IMR-90 (cell line): ENCODE measurements around the gene FARS2. TPM values are rescaled to one million over a fixed set of nuclear protein-coding genes. Genes with fewer than 3 reads are reported as not detected.

Experiments used
- ATAC-seq: fragments of 200-7000 bp; cut with Tn5 transposase; 2 replicates; pipeline ENCODE4 v1.9.1; 2020; ENCODE audit warnings: low read depth, mild to moderate bottlenecking, moderate library complexity
- BruUV-seq: library from RNA; stranded (reverse); fragments of 400-500 nt; replicated peaks from 2 replicates; lab custom pipeline; 2021; lab: Mats Ljungman, UMichigan
- CTCF ChIA-PET: fragments of 300-600 bp; formaldehyde crosslinking; extraction: SDS; loops from one replicate; lab custom pipeline; 2021; ENCODE audit warnings: antibody characterized with exemption; lab: Yijun Ruan, JAX
- POLR2A ChIA-PET: fragments of 300-600 bp; sonication (Branson Sonifier 250); formaldehyde crosslinking; loops from one replicate; lab custom pipeline; 2022; ENCODE audit warnings: antibody characterized with exemption; ENCODE audit not compliant: unreplicated experiment; lab: Charles Lee
- DNase-seq: peaks from one replicate; pipeline ENCODE4 v3.0.0; 2013
- H2AFZ ChIP-seq: replicated peaks from 2 replicates; pipeline ENCODE3; 2013; ENCODE audit warnings: low read length, mild to moderate bottlenecking; ENCODE audit not compliant: poor library complexity
- H2AK5ac ChIP-seq: 2 replicates; pipeline ENCODE4 v1.6.1; 2013; ENCODE audit warnings: low read depth, low read length, inconsistent platforms
- H2AK9ac ChIP-seq: replicated peaks from 2 replicates; pipeline ENCODE3; 2013; ENCODE audit warnings: mild to moderate bottlenecking, low read depth, low read length, moderate library complexity; ENCODE audit not compliant: poor library complexity
- H2BK120ac ChIP-seq: 2 replicates; pipeline ENCODE4 v1.6.1; 2013; ENCODE audit warnings: low read depth, low read length, inconsistent platforms
- H2BK15ac ChIP-seq: 3 replicates; pipeline ENCODE4 v1.6.1; 2013; ENCODE audit warnings: low read depth, low read length, inconsistent platforms
- H2BK20ac ChIP-seq: 2 replicates; pipeline ENCODE4 v1.6.1; 2013; ENCODE audit warnings: low read depth, mild to moderate bottlenecking, inconsistent platforms, low read length, moderate library complexity
- H2BK5ac ChIP-seq: 2 replicates; pipeline ENCODE4 v1.6.1; 2013; ENCODE audit warnings: mild to moderate bottlenecking, low read depth, low read length, inconsistent platforms; ENCODE audit not compliant: poor library complexity, severe bottlenecking
- H3K14ac ChIP-seq: replicated peaks from 2 replicates; pipeline ENCODE4 v1.6.1; 2013; ENCODE audit warnings: low read depth, low read length, inconsistent platforms
- H3K18ac ChIP-seq: 2 replicates; pipeline ENCODE4 v1.6.1; 2013; ENCODE audit warnings: low read depth, low read length, control low read depth
- H3K23ac ChIP-seq: 2 replicates; pipeline ENCODE4 v1.6.1; 2013; ENCODE audit warnings: low read depth, low read length, inconsistent platforms
- H3K27ac ChIP-seq: 2 replicates; pipeline ENCODE4 v1.5.1; 2013; ENCODE audit warnings: mild to moderate bottlenecking, control low read depth, low read length; ENCODE audit not compliant: insufficient read depth
- H3K27me3 ChIP-seq: 2 replicates; pipeline ENCODE4 v1.6.1; 2013; ENCODE audit warnings: low read length; ENCODE audit not compliant: control insufficient read depth, insufficient read depth
- H3K36me3 ChIP-seq: 2 replicates; pipeline ENCODE4 v1.6.1; 2013; ENCODE audit warnings: low read length, mixed read lengths; ENCODE audit not compliant: control insufficient read depth, insufficient read depth
- H3K4ac ChIP-seq: 2 replicates; pipeline ENCODE4 v1.6.1; 2013; ENCODE audit warnings: low read depth, low read length, inconsistent platforms
- H3K4me1 ChIP-seq: 2 replicates; pipeline ENCODE4 v1.6.1; 2013; ENCODE audit warnings: low read length, mixed read lengths; ENCODE audit not compliant: control insufficient read depth, insufficient read depth
- H3K4me2 ChIP-seq: 2 replicates; pipeline ENCODE4 v1.6.1; 2013; ENCODE audit warnings: low read depth, mild to moderate bottlenecking, control low read depth, low read length, moderate library complexity
- H3K4me3 ChIP-seq: 2 replicates; pipeline ENCODE4 v1.5.1; 2013; ENCODE audit warnings: low read depth, mild to moderate bottlenecking, control low read depth, low read length, moderate library complexity; ENCODE audit not compliant: insufficient read depth
- H3K56ac ChIP-seq: 2 replicates; pipeline ENCODE4 v1.6.1; 2013; ENCODE audit warnings: low read length, inconsistent platforms; ENCODE audit not compliant: insufficient read depth; ENCODE audit errors: extremely low read depth
- H3K79me1 ChIP-seq, 2 experiments: 2 replicates each; pipeline ENCODE4 v1.6.1; 2013; ENCODE audit warnings: low read length in 2 of 2, inconsistent platforms in 1 of 2, low read depth in 1 of 2
- H3K9ac ChIP-seq: 2 replicates; pipeline ENCODE4 v1.6.1; 2013; ENCODE audit warnings: low read depth, low read length, control low read depth
- H3K9me1 ChIP-seq: 2 replicates; pipeline ENCODE4 v1.6.1; 2013; ENCODE audit warnings: low read length, inconsistent platforms; ENCODE audit not compliant: insufficient read depth
- H3K9me3 ChIP-seq: 2 replicates; pipeline ENCODE4 v1.6.1; 2013; ENCODE audit warnings: low read length; ENCODE audit not compliant: control insufficient read depth, insufficient read depth
- H4K20me1 ChIP-seq: 2 replicates; pipeline ENCODE4 v1.6.1; 2013; ENCODE audit warnings: low read length, inconsistent platforms; ENCODE audit not compliant: insufficient read depth
- H4K5ac ChIP-seq: 2 replicates; pipeline ENCODE4 v1.6.1; 2013; ENCODE audit warnings: mild to moderate bottlenecking, low read depth, low read length, control low read depth
- H4K8ac ChIP-seq, 2 experiments: 2 replicates each; pipeline ENCODE4 v1.6.1; 2013; ENCODE audit warnings: low read depth in 2 of 2, low read length in 2 of 2, control low read depth in 1 of 2, inconsistent platforms in 1 of 2
- H4K91ac ChIP-seq: 2 replicates; pipeline ENCODE4 v1.6.1; 2013; ENCODE audit warnings: low read depth, low read length, inconsistent platforms; ENCODE audit not compliant: insufficient read depth
- BHLHE40 ChIP-seq: fragments of 150-350 bp; IDR thresholded peaks from 2 replicates; pipeline ENCODE4 v1.6.1; 2016; ENCODE audit warnings: mild to moderate bottlenecking, low read depth, low read length
- CHD1 ChIP-seq: IDR thresholded peaks from 2 replicates; pipeline ENCODE4 v1.6.1; 2012; ENCODE audit warnings: low read depth, low read length, improper control_type of control experiment
- CTCF ChIP-seq: conservative IDR thresholded peaks from 2 replicates; pipeline ENCODE4 v1.5.1; 2012; ENCODE audit warnings: mild to moderate bottlenecking, low read depth, low read length, improper control_type of control experiment
- MAFK ChIP-seq: IDR thresholded peaks from 2 replicates; pipeline ENCODE4 v1.6.1; 2012; ENCODE audit warnings: low read depth, low read length, improper control_type of control experiment
- MXI1 ChIP-seq: IDR thresholded peaks from 2 replicates; pipeline ENCODE4 v1.6.1; 2012; ENCODE audit warnings: low read depth, mild to moderate bottlenecking, low read length, moderate library complexity, borderline replicate concordance
- POLR2A ChIP-seq: IDR thresholded peaks from 2 replicates; pipeline ENCODE4 v1.6.1; 2012; ENCODE audit warnings: mild to moderate bottlenecking, low read depth, low read length
- RAD21 ChIP-seq: IDR thresholded peaks from 2 replicates; pipeline ENCODE4 v1.6.1; 2012; ENCODE audit warnings: low read length, improper control_type of control experiment
- RFX5 ChIP-seq: IDR thresholded peaks from 2 replicates; pipeline ENCODE4 v1.8.0; 2012; ENCODE audit warnings: low read depth, mild to moderate bottlenecking, low read length, moderate library complexity
- SMC3 ChIP-seq: fragments of 150-350 bp; IDR thresholded peaks from 2 replicates; pipeline ENCODE4 v1.6.1; 2016; ENCODE audit warnings: low read depth, mild to moderate bottlenecking, antibody characterized with exemption, low read length, moderate library complexity
- USF2 ChIP-seq: fragments of 150-350 bp; IDR thresholded peaks from 2 replicates; pipeline ENCODE4 v1.6.1; 2017; ENCODE audit warnings: mild to moderate bottlenecking, antibody characterized with exemption, low read length, low read depth
- WGBS, 2 experiments: methylation state at CpG; one replicate each; pipeline versions ENCODE4 v1.1.5 to v1.1.7; 2013; ENCODE audit warnings: missing lambda C conversion rate in 2 of 2; ENCODE audit not compliant: insufficient read length in 1 of 2; ENCODE audit errors: extremely low coverage in 2 of 2; 5-methylcytosine and 5-hydroxymethylcytosine counted together
- dilution Hi-C: fragments of 300-500 bp; cut with HindIII; formaldehyde crosslinking; loops from one replicate; pipeline ENCODE4 v1.14.3; 2018; ENCODE audit warnings: low sequenced_read_pairs; ENCODE audit not compliant: unreplicated experiment
- in situ Hi-C: fragments of 300-500 bp; cut with MboI; formaldehyde crosslinking; loops from 3 replicates; pipeline ENCODE4 v1.14.3; 2019; ENCODE audit warnings: low sequenced_read_pairs, inconsistent platforms, mixed read lengths
- intact Hi-C: fragments of 100-400 bp; cut with micrococcal nuclease; formaldehyde crosslinking; loops from 2 replicates; pipeline ENCODE4 v1.10.0; 2022
- polyA plus RNA-seq, 3 experiments: library from polyadenylated mRNA; depleted of rRNA; stranded (reverse); fragments of >200 nt; gene quantifications; 2 replicates each; pipeline ENCODE4 v1.2.3, GENCODE V29; 2012; ENCODE audit warnings: low replicate concordance in 1 of 3
- total RNA-seq: library from RNA; depleted of rRNA; stranded (reverse); fragments of >200 nt; gene quantifications from 2 replicates; pipeline ENCODE4 v1.2.3, GENCODE V29; 2012

Gene FARS2
- total and polyA plus RNA-seq, 2 of the 4 experiments (the other 2 are of a cell fraction), result 12.1 to 28.9 TPM

- no peak for TF ChIP-seq POLR2A
- TF ChIP-seq SMC3, result no peak
- no peak for TF ChIP-seq RFX5
- no peak for TF ChIP-seq MXI1
- TF ChIP-seq USF2, result no peak
- no peak for TF ChIP-seq BHLHE40
- TF ChIP-seq RAD21, result no peak
- no peak for TF ChIP-seq CHD1
- no peak for TF ChIP-seq CTCF
- no peak for TF ChIP-seq MAFK
- Histone ChIP-seq H3K9me1 (no peaks in the 10 kb centered on the region; the same call in 1 of the 2 replicates), H3K14ac (no peak overlapping the region), H2BK15ac (no peak overlapping the region), H4K20me1 (no peaks in the 10 kb centered on the region), H3K56ac (no peak overlapping the region), H3K27me3 (no peaks in the 10 kb centered on the region), H3K27ac (no peak overlapping the region), H3K4ac (no peak overlapping the region), H3K4me3 (no peak overlapping the region), H4K91ac (no peak overlapping the region), H3K9ac (no peak overlapping the region), H2AFZ (no peak overlapping the region), H3K9me3 (no peaks in the 10 kb centered on the region), H2BK5ac (no peak overlapping the region), H2BK120ac (no peak overlapping the region), H3K4me2 (no peak overlapping the region), H3K36me3 (no peaks in the 10 kb centered on the region), H3K23ac (no peak overlapping the region), H4K8ac (no peak overlapping the region), H2BK20ac (no peak overlapping the region), H4K5ac (no peak overlapping the region), H3K79me1 (no peaks in the 10 kb centered on the region), H3K4me1 (no peaks in the 10 kb centered on the region), H3K18ac (no peak overlapping the region), H2AK5ac (no peak overlapping the region), H2AK9ac (no peak overlapping the region)
- DNase-seq (no peak), ATAC-seq (no peak)
- in situ Hi-C loops (no loop called here), dilution Hi-C loops (no loop called here), intact Hi-C loops (no loop called here)
- no TSS peak for BruUV-seq
- no CpG with 5 or more reads among the region's 2 CpGs for WGBS, 2 experiments
- ChIA-PET POLR2A (no interaction called here), CTCF (no interaction called here)
These were observed 483.8 kb downstream of the FARS2 start for GRCh38 chr6:5745081-5745480.
